GM21367 (cell line): Measurements from ENCODE around the gene CCDC40.
"Not testable (repeated sequence)": the region's sequence is repeated elsewhere in the genome, so short reads cannot be mapped to it uniquely, and the experiment has no call there.

Source experiments
- ATAC-seq: cut with Tn5 transposase; IDR thresholded peaks from one replicate; pipeline ENCODE4 v1.9.1; 2021; ENCODE audit not compliant: unreplicated experiment

The CCDC40 gene

GRCh38 chr17:80071116-80071841 lies 34.8 kb downstream of the CCDC40 start:
- ATAC-seq = no peak

- ATAC-seq = no peak
Observed at GRCh38 chr17:80072410-80072809, 36.0 kb downstream of the CCDC40 start.

- no peak for ATAC-seq
Observed at GRCh38 chr17:80080081-80080480, 43.6 kb downstream of the CCDC40 start.

GRCh38 chr17:80081596-80081995 lies 45.2 kb downstream of the CCDC40 start:
- ATAC-seq = no peak

GRCh38 chr17:80082403-80083135 lies 46.1 kb downstream of the CCDC40 start:
- ATAC-seq = no peak

GRCh38 chr17:80083136-80083661 lies 46.8 kb downstream of the CCDC40 start:
- no peak for ATAC-seq

DNA sequence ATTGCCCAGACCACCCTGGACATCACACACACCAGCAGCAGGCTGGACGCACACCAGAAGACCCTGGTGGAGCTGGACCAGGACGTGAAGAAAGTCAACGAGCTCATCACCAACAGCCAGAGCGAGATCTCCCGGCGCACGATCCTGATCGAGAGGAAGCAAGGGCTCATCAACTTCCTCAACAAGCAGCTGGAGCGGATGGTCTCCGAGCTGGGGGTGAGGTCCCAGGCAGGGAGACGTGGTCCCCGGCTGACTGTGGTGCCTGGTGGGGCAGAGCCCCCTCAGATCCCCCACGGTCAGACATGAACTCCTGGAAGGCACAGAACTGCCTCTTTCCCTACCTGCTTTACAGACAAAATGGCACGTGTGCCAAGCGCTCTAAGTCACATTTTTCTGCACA lies 48.3 kb downstream of the CCDC40 start:
- no peak for ATAC-seq

DNA sequence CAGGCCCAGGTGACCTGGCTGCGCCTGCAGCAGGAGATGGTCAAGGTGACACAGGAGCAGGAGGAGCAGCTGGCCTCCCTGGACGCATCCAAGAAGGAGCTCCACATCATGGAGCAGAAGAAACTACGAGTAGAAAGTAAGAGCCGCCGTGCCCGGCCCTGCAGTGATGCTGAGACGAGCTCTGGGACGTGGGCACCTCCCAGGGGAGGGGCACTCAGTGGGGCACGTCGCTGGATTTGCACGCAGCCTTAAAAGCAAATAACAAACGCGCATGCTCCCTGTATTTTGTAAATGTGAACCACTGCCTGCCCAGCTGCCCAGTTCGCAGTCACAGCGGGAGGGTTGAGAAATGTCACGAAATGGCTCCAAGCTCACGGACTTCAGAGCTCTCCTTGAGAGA lies 49.6 kb downstream of the CCDC40 start:
- ATAC-seq = no peak

GRCh38 chr17:80086616-80087015 lies 50.2 kb downstream of the CCDC40 start:
- no peak for ATAC-seq

DNA sequence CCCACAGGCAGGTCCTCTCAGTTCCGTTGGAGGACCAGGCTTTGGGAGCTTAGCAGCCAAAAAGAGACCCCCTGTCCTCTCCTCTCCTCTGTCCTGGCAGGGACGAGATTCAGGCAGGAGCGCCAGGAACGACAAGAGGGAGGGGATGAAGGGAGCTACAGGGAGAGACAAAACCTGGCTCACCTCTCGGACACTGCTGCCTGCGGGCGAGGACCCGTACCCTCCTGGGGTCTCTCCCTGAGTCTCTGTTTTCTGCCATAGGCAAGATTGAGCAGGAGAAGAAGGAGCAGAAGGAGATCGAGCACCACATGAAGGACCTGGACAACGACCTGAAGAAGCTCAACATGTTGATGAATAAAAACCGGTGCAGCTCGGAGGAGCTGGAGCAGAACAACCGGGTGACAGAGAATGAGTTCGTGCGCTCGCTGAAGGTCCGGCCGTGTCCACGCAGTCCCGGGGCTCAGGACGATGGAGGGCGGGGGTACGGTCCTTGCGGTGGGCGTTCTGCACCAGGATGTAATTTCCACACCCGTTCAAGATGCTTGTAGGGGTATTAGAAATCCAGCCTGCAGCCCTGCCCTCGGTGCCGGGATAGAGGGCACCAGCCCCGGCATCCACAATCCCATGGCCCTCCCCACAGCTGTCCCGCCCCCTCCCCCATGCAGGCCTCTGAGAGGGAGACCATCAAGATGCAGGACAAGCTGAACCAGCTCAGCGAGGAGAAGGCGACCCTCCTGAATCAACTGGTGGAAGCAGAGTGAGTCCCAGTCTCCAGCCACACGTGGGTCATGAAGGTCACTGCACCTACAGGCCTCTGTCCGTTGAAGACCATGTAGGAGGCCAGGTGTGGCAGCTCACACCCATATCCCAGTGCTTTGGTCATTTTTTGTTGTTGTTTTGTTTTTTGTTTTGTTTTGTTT lies 51.2 kb downstream of the CCDC40 start:
- no peak for ATAC-seq

GRCh38 chr17:80089762-80090161 lies 53.3 kb downstream of the CCDC40 start:
- no peak for ATAC-seq

DNA sequence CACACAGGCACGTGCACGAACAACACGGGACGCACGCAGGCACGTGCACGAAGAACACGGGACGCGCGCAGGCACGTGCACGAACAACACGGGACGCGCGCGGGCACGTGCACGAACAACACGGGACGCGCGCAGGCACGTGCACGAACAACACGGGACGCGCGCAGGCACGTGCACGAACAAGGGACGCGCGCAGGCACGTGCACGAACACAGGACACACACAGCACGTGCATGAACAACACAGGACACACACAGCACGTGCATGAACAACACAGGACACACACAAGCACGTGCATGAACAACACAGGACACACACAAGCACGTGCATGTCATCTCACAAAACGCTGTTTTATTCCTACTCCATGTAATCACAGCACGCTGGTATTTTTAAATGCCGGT lies 53.7 kb downstream of the CCDC40 start:
- ATAC-seq = not testable (repeated sequence)

DNA sequence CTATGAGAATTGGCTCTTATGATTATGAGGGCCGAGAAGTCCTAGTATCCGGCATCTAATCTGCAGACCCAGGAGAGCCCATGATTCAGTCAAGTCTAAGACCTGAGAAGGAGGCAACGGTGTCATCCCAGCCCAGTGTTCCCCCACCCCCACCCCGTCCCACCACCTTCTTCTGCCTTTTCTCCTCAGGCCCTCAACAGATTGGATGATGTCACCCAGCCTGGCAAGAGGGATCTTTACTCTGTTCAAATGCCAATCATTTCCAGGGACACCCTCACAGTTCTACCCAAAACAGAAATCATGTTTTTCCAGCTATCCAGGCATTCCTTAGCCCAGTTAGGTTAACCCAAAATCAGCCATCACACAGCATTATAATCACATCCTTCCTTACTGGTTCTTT lies 54.9 kb downstream of the CCDC40 start:
- ATAC-seq = no peak

DNA sequence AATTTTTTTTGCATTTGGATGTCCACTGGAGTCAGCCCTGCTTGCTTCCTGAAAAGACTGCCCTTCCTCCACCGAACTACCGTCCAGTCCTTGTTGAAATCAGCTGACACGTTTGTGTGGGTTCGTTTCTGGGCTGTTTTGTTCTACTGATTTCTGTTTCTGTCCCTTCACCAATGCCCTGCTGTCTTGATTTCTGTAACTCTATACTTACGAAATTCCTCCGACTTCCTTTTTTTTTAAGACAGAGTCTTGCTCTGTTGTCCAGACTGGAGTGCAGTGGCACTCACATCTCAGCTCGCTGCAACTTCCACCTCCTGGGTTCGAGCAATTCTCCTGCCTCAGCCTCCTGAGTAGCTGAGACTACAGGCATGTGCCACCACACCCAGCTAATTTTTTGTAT lies 56.5 kb downstream of the CCDC40 start:
- no peak for ATAC-seq

GRCh38 chr17:80095038-80095843 lies 58.8 kb downstream of the CCDC40 start:
- no peak for ATAC-seq

- no peak for ATAC-seq
Observed at GRCh38 chr17:80095844-80096475, 59.5 kb downstream of the CCDC40 start.

GRCh38 chr17:80096561-80097021 lies 60.1 kb downstream of the CCDC40 start:
- ATAC-seq = no peak

DNA sequence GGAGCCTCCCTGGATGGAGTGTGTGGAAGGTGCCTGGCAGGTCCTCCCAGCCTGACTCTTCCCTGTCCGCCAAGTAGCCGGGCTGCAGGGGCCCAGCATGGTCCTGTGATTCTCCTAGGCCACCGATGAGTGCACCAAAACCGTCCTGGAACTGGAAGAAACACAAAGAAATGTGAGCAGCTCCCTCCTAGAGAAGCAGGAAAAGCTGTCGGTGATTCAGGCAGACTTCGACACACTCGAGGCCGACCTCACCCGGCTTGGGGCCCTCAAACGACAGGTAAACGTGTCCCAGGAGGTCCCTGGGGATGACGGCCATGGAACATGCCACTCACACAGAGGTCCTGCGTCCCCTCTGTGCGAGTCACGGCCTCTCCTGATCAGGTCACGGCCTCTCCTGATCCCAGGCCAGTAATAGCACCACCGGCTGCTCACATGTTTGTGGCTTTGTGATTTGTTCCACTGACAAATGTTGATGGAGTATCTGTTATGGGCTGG lies 60.7 kb downstream of the CCDC40 start:
- ATAC-seq = no peak

GRCh38 chr17:80097844-80098691 lies 61.6 kb downstream of the CCDC40 start:
- ATAC-seq = no peak
